ENCODE measurements around the gene ARFGAP2.

GRCh38 chr11:47204637-47204989 lies 27.9 kb upstream of the ARFGAP2 start:
- TF ChIP-seq TAF1 (IDR thresholded peaks at IDR 0.05; ENCODE audit: low read depth) (no peak), CTCF (IDR thresholded peaks at IDR 0.05; ENCODE audit: poor library complexity, severe bottlenecking) (no peak), EZH2 (IDR thresholded peaks at IDR 0.05; ENCODE audit: borderline replicate concordance, insufficient read depth, low read length, poor library complexity, severe bottlenecking) (no peak), POLR2AphosphoS5 (IDR thresholded peaks at IDR 0.05) (no peak), EP300 (conservative IDR thresholded peaks at IDR 0.05; ENCODE audit: poor library complexity, severe bottlenecking) (no peak), RAD21 (conservative IDR thresholded peaks at IDR 0.05) (no peak), SMC3 (conservative IDR thresholded peaks at IDR 0.05; ENCODE audit: poor library complexity) (no peak), REST (IDR thresholded peaks at IDR 0.05; ENCODE audit: borderline replicate concordance) (no peak)
